SKM-1 (cell line): Measurements from ENCODE around the gene GAD2.

Experiments used
- DNase-seq: peaks from one replicate; lab custom pipeline; 2025; ENCODE audit not compliant: unreplicated experiment; lab: John Stamatoyannopoulos, UW

The GAD2 gene

DNA sequence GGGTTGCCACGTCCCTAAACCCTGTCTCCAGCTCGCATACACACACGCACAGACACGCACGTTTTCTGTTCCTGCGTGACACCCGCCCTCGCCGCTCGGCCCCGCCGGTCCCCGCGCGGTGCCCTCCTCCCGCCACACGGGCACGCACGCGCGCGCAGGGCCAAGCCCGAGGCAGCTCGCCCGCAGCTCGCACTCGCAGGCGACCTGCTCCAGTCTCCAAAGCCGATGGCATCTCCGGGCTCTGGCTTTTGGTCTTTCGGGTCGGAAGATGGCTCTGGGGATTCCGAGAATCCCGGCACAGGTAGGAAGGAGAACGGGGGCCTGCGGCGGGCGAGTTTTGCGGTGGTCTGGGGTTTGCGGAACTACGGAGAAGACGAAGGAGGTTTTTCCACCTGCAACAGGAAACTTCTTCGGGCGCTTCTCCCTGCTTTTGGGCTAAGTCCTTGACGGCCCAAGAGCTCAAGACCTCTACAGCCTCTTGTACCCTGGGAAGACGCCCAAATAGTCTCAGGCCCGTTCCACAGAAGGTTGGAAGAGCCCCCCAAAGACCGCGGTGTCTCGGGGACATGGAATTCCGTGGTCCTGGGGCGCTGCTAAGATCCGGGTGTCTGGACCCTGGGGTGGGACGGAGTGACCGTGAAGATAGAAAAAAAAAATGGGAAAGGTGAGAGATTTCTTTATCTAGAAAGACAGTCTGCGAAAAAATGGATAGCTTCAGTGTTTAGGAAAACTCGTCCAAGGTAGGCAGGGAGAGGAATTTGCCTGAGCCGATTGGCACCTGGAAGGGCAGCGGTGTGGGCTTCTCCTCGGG is at the start of gene GAD2:
Gene GAD2, plus strand, starts transcription at position 190 of the 811 bp plus-strand sequence. Its CDS starts 36 bp downstream, at position 226.
- DNase-seq, result no peak

DNA sequence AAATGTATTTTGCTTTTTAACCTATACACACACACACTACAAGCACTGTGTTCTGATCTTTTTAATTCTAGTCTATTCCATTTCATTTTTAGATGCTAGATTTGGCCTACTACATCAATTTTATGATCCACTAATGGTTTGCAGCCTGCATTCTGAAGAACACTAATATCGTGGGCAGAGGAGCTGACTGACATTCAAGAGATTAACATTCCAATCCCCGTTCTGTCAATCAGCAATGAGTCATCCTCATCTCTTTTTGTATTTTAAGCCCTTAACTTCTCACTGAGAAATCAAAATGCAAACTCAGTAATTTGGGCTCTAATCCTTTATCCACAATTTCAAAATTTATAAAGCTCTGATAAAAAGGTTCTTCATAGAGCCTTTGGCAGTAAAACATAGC is 47.1 kb upstream of the GAD2 start:
- DNase-seq, result no peak

DNA sequence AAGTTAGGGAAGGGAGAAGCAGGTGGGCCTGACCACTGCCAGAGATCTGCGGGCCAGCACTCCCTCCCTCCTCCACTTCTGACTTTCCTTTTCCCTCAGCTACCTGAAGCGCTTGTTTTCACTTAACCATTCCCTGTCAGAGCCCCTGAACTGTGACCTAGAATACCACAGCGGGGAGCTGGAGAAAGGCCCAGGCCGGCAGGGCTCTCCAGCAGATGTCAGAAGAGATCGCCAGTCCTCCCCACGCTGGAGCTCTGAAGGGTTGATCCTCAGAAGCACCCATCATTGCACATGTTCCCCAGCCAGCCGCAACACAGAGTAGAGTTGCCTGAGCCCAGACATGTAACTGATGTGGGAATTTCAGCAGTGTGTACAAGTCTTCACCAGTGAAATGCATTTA is 44.4 kb upstream of the GAD2 start:
- DNase-seq, result no peak

- DNase-seq, result no peak
Measured at GRCh38 chr10:26173837-26174236, 42.7 kb upstream of the GAD2 start.

GRCh38 chr10:26177341-26177740 is 39.2 kb upstream of the GAD2 start:
- DNase-seq, result no peak

- no peak for DNase-seq
Measured at GRCh38 chr10:26194275-26194674, 22.3 kb upstream of the GAD2 start.

DNA sequence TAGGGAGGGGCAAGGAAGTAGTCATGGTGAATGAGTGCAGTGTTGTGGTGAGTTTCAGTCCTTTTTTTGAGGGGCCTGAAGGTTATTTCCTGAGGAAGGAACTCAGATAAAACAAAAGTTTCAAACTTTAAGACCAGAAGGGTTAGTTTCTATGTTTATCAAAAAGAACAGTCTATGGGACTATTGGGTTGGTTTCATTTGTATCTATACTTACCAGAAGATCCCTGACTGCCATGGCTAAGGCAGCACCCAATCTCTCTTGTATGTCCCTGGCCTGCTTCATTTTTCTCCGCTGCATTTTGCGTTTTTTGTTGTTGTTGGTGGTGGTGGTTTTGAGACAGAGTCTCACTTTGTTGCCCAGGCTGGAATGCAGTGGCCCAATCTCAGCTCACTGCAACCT is 19.3 kb upstream of the GAD2 start:
- DNase-seq, result no peak

DNA sequence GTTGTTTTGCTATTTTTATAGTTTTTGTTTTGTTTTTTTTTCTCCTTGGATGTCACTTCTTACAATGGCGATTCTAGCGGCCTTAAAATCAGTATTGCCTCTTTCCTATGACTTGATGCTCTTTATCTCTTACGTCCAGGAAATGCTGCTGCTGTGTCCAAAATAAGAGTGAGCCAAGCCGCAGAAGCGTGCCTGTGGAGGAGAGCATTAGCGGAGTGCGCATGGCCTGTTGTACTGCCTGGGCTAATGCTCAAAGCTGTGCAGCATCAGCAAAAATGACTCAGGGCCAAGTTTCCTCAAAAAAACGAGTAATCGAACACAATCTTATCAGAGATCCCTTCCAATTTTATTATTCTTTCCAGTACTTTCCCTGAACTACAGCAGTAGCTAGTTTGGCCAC is 18.5 kb upstream of the GAD2 start:
- no peak for DNase-seq

- no peak for DNase-seq
Measured at GRCh38 chr10:26199841-26200240, 16.7 kb upstream of the GAD2 start.

- DNase-seq, result no peak
Measured at GRCh38 chr10:26205223-26205622, 11.4 kb upstream of the GAD2 start.

DNA sequence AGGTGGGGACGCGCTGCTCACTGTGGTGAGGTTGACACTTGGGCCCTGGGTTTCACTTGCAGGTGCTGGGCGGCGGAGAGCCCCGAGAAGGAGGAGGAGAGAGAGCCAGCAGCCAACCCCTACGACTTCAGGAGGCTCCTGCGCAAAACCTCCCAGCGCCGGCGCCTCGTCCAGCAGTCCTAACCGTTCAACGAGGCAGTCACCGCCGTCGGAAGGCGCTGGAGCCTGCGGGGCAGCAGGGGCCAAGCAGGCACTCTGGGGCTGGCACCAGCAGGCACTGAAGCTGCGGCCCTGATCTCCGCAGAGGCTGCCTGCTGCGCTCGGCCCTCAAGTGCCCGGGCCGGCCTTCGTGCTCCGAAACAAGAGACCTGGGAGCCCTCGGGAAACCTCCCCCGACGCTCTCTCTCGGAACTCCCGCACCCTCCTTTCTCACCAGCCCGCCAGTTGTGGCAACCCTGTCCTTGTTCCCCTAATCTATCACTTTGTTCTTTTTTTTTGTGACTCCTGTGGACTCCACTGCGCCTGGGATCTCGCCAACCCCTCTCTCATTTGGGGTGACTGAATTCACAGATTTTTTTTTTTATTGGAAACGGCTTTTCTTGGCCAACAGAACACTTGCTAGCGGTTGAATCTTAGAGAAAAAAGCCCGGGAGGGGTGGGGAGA is 4.7 kb upstream of the GAD2 start:
- DNase-seq, result no peak

GRCh38 chr10:26212511-26212910 is 4.1 kb upstream of the GAD2 start:
- no peak for DNase-seq

DNA sequence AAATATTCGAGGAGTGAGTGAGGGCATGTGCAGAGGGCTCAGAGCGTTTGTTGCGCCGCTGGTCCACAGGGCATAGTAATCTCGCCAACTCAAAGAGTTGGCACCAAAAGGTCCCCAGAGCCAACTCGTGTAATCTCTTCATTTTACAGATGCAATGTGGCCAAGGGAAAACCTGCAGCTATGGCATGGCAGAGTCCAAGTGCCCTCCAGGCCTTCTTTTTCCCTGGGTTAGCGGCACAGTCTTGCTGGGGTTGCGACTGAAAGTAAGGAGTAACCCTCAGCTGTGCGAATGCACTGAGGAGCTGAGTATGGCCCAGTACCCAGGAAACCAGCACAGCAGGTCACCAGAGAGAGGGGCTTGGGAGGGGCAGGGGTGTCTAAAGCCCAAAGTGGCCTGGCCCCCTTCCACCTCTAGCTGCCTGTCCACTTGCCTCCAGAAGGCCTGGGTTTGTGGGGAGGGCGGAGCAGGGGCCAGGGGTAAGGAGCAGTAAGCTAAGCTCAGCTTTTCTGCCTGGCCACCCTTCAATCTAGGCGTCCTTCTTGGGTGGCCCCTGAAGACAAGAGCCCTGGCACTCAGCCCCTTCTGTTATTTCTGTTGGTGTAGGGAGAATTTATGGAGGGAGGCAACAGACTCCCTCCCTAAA is 3.3 kb upstream of the GAD2 start:
- DNase-seq, result no peak

GRCh38 chr10:26214004-26214403 is 2.6 kb upstream of the GAD2 start:
- no peak for DNase-seq

GRCh38 chr10:26214551-26215395 is 1.8 kb upstream of the GAD2 start:
- DNase-seq, result no peak

DNA sequence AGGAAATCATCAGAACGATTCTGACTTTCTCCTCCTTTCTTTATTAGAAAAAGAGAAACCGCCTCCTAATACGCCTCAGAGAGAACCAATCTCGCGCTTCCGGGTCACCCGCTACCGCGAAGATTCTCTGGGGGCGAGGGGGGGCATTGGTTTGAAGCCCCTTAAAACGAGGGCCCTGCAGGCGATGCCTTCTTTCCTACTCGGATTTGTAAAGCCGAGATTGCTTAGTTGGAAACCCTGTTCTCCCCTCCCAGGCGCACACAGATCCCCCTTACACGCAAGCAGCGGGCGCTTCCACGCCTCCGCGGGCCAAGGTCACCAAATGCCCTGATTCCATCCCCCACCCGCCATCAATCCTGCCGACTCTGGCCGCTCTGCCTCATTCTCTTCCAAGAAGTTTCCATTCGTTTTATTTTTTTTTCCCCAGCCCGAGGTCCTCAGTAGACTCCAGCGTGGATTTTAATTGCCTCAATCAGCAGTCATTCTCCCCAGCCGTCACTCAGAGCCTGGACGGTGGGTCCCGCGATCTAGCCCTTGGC is 1.1 kb upstream of the GAD2 start:
- DNase-seq, result no peak

DNA sequence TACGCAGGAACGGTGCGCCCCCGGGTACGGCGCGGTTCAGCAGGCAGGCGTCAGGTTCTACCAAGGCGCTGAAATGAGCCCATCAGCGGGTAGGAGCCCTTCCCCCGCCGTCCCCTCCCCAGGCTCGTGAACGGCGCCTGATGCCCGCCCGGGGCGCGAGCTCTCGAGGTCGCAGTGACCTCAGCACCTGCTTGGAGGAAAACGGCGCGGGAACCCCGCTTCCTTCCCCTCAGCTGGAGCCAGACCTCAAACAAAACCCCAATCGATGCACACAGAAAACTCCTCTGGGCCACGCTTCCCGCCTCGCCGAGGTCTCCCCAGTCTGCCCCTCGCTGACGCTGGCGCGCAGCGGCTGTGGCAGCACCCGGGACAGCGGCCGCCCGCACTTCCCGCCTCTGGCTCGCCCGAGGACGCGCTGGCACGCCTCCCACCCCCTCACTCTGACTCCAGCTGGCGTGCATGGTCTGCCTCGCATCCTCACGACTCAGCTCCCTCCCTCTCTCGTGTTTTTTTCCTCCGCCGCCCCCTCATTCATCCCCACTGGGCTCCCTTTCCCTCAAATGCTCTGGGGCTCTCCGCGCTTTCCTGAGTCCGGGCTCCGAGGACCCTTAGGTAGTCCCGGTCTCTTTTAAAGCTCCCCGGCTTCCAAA is 514 bp upstream of the GAD2 start:
- DNase-seq, result no peak

DNA sequence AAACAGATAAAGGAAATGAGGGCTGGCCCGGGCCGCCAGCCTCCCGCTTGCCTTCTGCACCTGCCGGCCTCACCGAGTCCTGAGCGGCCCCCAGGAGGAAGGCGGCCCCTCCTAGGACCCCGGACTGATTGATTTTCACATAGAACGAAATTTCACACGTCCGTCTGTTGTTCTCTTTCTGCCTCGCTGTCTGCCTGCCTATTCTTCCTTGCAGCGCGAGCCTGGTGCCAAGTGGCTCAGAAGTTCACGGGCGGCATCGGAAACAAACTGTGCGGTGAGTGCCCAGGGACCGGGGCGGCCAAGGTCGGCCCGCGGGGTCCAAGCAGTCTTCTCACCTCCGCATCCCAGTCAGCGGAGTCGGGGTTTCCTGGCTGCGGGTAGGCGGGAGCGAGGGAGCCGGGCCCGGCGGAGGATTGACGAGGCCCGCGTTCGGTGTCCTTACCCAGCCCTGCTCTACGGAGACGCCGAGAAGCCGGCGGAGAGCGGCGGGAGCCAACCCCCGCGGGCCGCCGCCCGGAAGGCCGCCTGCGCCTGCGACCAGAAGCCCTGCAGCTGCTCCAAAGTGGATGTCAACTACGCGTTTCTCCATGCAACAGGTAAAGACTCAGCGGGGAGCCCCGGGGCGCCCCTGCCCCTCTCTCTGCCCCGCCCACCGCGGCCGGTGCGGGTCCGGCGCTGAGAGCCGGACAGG is 967 bp downstream of the GAD2 start:
- no peak for DNase-seq

- no peak for DNase-seq
Measured at GRCh38 chr10:26219676-26220075, 3.1 kb downstream of the GAD2 start.

GRCh38 chr10:26220901-26221300 is 4.3 kb downstream of the GAD2 start:
- DNase-seq, result no peak
